Keratinocyte (primary cell): ENCODE measurements around the gene DNAH17. TPM values are rescaled to one million over a fixed set of nuclear protein-coding genes. Genes with fewer than 3 reads are reported as not detected.

ENCODE experiments used
- DNase-seq: peaks from one replicate; pipeline ENCODE4 v3.0.0-alpha.2; 2011; ENCODE audit warnings: low read depth, missing footprints, low spot score
- FAIRE-seq: peaks from 2 replicates; lab custom pipeline; 2011; peaks lifted over from hg19 to GRCh38; lab: Jason Lieb, UNC
- H2AFZ ChIP-seq: 2 replicates; pipeline ENCODE4 v1.6.0; 2012; ENCODE audit warnings: low read length, control low read depth, inconsistent platforms; ENCODE audit not compliant: control insufficient read depth
- H3K27ac ChIP-seq: 2 replicates; pipeline ENCODE4 v1.5.1; 2011; ENCODE audit warnings: low read length; ENCODE audit not compliant: control insufficient read depth, insufficient read depth
- H3K27me3 ChIP-seq: 3 replicates; pipeline ENCODE4 v1.6.0; 2011; ENCODE audit warnings: low read length; ENCODE audit not compliant: control insufficient read depth, insufficient read depth; ENCODE audit errors: extremely low read depth
- H3K36me3 ChIP-seq, 2 experiments: 2 replicates in 1 of 2; 3 replicates in 1 of 2; pipeline ENCODE4 v1.5.1; 2011; ENCODE audit warnings: low read length in 2 of 2, mild to moderate bottlenecking in 1 of 2; ENCODE audit not compliant: control insufficient read depth in 2 of 2, insufficient read depth in 2 of 2; ENCODE audit errors: extremely low read depth in 1 of 2
- H3K4me1 ChIP-seq: 3 replicates; pipeline ENCODE4 v1.5.1; 2011; ENCODE audit warnings: low read length; ENCODE audit not compliant: control insufficient read depth, insufficient read depth; ENCODE audit errors: extremely low read depth
- H3K4me2 ChIP-seq: 3 replicates; pipeline ENCODE4 v1.6.0; 2011; ENCODE audit warnings: low read depth, low read length; ENCODE audit not compliant: control insufficient read depth, insufficient read depth; ENCODE audit errors: extremely low read depth
- H3K4me3 ChIP-seq, 3 experiments: fragments of 200-600 bp in 1 of 3; sonication (generic) in 1 of 3; 2 replicates in 2 of 3; 3 replicates in 1 of 3; pipeline ENCODE4 v1.5.1; 2011 to 2016; ENCODE audit warnings: low read length in 3 of 3, mild to moderate bottlenecking in 3 of 3, control low read depth in 2 of 3, inconsistent platforms in 1 of 3, low read depth in 1 of 3, mixed read lengths in 1 of 3, mixed run types in 1 of 3, moderate library complexity in 1 of 3; ENCODE audit not compliant: control insufficient read depth in 2 of 3, insufficient read depth in 2 of 3; ENCODE audit errors: extremely low read depth in 1 of 3
- H3K79me2 ChIP-seq: 2 replicates; pipeline ENCODE4 v1.6.0; 2012; ENCODE audit warnings: low read length; ENCODE audit not compliant: control insufficient read depth, insufficient read depth
- H3K9ac ChIP-seq: 3 replicates; pipeline ENCODE4 v1.6.0; 2011; ENCODE audit warnings: low read length; ENCODE audit not compliant: control insufficient read depth, insufficient read depth; ENCODE audit errors: extremely low read depth
- H3K9me1 ChIP-seq: 3 replicates; pipeline ENCODE4 v1.6.0; 2011; ENCODE audit warnings: low read length; ENCODE audit not compliant: control insufficient read depth, insufficient read depth; ENCODE audit errors: extremely low read depth
- H3K9me3 ChIP-seq: 2 replicates; pipeline ENCODE4 v1.5.1; 2012; ENCODE audit warnings: low read depth, low read length; ENCODE audit not compliant: control insufficient read depth
- H4K20me1 ChIP-seq: 3 replicates; pipeline ENCODE4 v1.6.0; 2011; ENCODE audit warnings: low read length; ENCODE audit not compliant: control insufficient read depth, insufficient read depth; ENCODE audit errors: extremely low read depth
- CTCF ChIP-seq, 3 experiments: IDR thresholded peaks in 1 of 3; conservative IDR thresholded peaks in 1 of 3; optimal IDR thresholded peaks in 1 of 3; 2 replicates in 2 of 3; 3 replicates in 1 of 3; pipeline versions ENCODE3 to v1.5.1; 2011; ENCODE audit warnings: low read length in 3 of 3, mild to moderate bottlenecking in 3 of 3, moderate library complexity in 2 of 3, control low read depth in 1 of 3, inconsistent platforms in 1 of 3; ENCODE audit not compliant: insufficient read depth in 2 of 3; ENCODE audit errors: extremely low read depth in 1 of 3
- EZH2 ChIP-seq: IDR thresholded peaks from one replicate; pipeline ENCODE4 v1.6.1; 2012; ENCODE audit warnings: inconsistent platforms, mild to moderate bottlenecking, low read length, moderate library complexity
- dilution Hi-C: fragments of 300-500 bp; cut with MboI; formaldehyde crosslinking; loops from one replicate; pipeline ENCODE4 v1.7.0; 2020; ENCODE audit warnings: low sequenced_read_pairs; ENCODE audit not compliant: extremely low pct_ligation_motif_present
- polyA plus RNA-seq, 5 experiments: library from polyadenylated mRNA; depleted of rRNA in 3 of 5; stranded (reverse) in 3 of 5; stranded (forward) in 1 of 5; unstranded in 1 of 5; fragments of >200 nt; gene quantifications; 1 replicate in 1 of 5; 2 replicates in 3 of 5; 3 replicates in 1 of 5; pipeline versions ENCODE4 v1.2.1 to v1.2.3, GENCODE V29; 2011 to 2012; ENCODE audit warnings: missing spikeins in 2 of 5, low read depth in 1 of 5, low replicate concordance in 1 of 5

The DNAH17 gene
- polyA plus RNA-seq, 1 donor (not counting 4 experiments of a cell fraction or from before 2014, with no cell fraction given): 0.16 TPM

- Histone ChIP-seq H3K27ac (peak overlapping the region; percentile 86), H3K9ac (peak overlapping the region; percentile 67), H3K36me3 (no peaks in the 10 kb centered on the region), H3K4me2 (peak overlapping the region; percentile 81), H3K9me1 (no peaks in the 10 kb centered on the region), H3K9me3 (no peaks in the 10 kb centered on the region), H3K4me1 (peaks cover 48% of the 10 kb centered on the region), H3K4me3 (no peak overlapping the region), H4K20me1 (no peaks in the 10 kb centered on the region), H2AFZ (no peak overlapping the region), H3K27me3 (no peaks in the 10 kb centered on the region), H3K79me2 (no peaks in the 10 kb centered on the region)
- TF ChIP-seq CTCF (optimal IDR thresholded peaks at IDR 0.05 in 1 of 3, IDR thresholded peaks at IDR 0.05 in 1 of 3, conservative IDR thresholded peaks at IDR 0.05 in 1 of 3; ENCODE audit: extremely low read depth in 1 of 3, insufficient read depth in 2 of 3, low read length in 3 of 3) (no peak), EZH2 (no peak)
- dilution Hi-C loops: no loop called here
- no peak for FAIRE-seq
- no peak for DNase-seq
These were observed 42.5 kb downstream of the DNAH17 start for GRCh38 chr17:78534492-78535272.

DNA sequence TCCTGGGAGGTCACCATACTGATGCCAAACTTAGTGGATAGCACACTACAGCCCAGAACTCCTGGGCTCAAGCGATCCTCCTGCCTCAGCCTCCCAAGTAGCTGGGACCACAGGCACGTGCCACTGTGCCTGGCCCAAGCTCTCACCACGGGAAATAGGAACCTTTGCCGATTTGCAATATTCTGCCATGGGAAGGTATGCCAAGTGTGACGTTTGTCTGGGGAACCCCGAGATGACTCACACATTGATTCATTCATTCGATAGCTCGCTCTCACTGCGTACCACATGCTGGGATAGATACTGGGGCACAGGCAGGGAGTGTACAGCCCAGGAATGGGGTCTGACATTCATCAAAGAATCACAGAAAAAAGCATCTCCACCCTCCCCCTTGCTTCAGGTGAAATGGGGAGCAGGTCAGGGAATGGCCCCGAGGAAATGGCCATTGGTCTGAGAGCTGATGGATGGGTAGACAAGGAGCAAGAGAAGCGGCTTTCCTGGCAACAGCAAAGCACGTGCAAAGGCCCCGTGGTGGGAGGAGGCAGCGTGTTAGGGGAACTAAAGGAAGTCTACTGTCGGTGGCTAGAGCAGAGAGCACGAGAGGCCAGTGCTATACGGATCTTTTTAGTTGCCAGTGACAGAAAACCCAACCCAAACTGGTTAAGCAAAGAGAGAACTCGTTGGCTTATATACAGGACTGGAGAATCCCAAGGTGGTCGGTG, 44.1 kb downstream of the DNAH17 start:
- FAIRE-seq (peak; percentile 89), DNase-seq (peak; percentile 82)
- dilution Hi-C loops: no loop called here
- Histone ChIP-seq H3K79me2 (no peaks in the 10 kb centered on the region), H3K9me1 (no peaks in the 10 kb centered on the region), H3K27ac (peak overlapping the region; percentile 85), H3K9me3 (no peaks in the 10 kb centered on the region), H4K20me1 (no peaks in the 10 kb centered on the region), H3K36me3 (no peaks in the 10 kb centered on the region), H2AFZ (no peak overlapping the region), H3K27me3 (no peaks in the 10 kb centered on the region), H3K4me2 (peak overlapping the region; percentile 29), H3K4me1 (peaks cover 42% of the 10 kb centered on the region), H3K9ac (peak overlapping the region; percentile 70), H3K4me3 (no peak overlapping the region)
- TF ChIP-seq CTCF (optimal IDR thresholded peaks at IDR 0.05 in 1 of 3, IDR thresholded peaks at IDR 0.05 in 1 of 3, conservative IDR thresholded peaks at IDR 0.05 in 1 of 3; ENCODE audit: extremely low read depth in 1 of 3, insufficient read depth in 2 of 3, low read length in 3 of 3) (no peak), EZH2 (no peak)
